Uterus (tissue), 2 donors: ENCODE data around the gene RSRC1.
"Not testable (repeated sequence)": the region's sequence is repeated elsewhere in the genome, so short reads cannot be mapped to it uniquely, and the experiment has no call there.

ENCODE experiments used
- CTCF ChIP-seq, 4 experiments: fragments of 200-600 bp in 2 of 4; fragments of 450-650 bp in 2 of 4; sonication (generic) in 2 of 4; IDR thresholded peaks; one replicate each; pipeline ENCODE4 v1.5.1; 2016 to 2019; ENCODE audit warnings: antibody characterized with exemption in 4 of 4, mild to moderate bottlenecking in 2 of 4, moderate library complexity in 1 of 4
- POLR2A ChIP-seq, 2 donors: fragments of 450-650 bp; IDR thresholded peaks; one replicate each; pipeline ENCODE4 v1.6.1; 2016; ENCODE audit warnings: antibody characterized with exemption in 2 of 2, mild to moderate bottlenecking in 1 of 2, moderate library complexity in 1 of 2

- TF ChIP-seq CTCF, POLR2A (IDR thresholded peaks at IDR 0.05): not testable (repeated sequence)
Measured at GRCh38 chr3:158516729-158517128, 406.8 kb downstream of the RSRC1 start.
